GM21576 (cell line): ENCODE results near the gene THRA.

ENCODE experiments used
- ATAC-seq: cut with Tn5 transposase; IDR thresholded peaks from one replicate; pipeline ENCODE4 v1.9.1; 2021; ENCODE audit warnings: mild to moderate bottlenecking, moderate library complexity; ENCODE audit not compliant: unreplicated experiment

THRA gene

DNA sequence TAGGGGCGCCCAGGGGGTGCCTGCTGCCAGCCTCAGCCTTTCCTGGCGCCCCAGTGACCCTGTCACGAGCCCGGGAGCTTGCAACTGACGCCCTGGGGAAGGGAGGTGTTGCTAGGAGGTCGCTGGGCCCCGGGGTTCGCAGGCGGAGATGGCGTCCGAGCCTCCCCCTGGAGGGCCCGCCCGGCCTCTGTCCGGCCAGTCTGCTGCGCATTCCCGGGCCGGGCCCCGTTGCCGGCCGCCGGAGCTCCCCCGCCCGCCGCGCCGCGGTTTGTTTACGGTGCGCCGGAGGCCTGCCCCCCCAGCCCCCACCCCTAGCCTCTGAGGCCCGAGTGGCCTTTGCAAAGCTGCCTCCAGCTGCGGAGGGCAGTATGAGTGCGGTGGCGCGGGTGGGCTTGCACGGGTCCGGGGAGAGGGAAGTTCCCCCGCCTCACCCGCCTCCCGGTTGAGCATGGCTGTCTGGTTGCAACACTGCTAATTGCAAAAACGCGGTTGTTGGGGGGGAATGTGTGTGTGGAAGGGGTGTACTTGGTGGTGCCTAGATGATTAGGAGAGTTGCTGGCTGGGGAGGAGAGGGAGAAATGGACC lies 514 bp downstream of the THRA start:
- ATAC-seq = peak; percentile 28

DNA sequence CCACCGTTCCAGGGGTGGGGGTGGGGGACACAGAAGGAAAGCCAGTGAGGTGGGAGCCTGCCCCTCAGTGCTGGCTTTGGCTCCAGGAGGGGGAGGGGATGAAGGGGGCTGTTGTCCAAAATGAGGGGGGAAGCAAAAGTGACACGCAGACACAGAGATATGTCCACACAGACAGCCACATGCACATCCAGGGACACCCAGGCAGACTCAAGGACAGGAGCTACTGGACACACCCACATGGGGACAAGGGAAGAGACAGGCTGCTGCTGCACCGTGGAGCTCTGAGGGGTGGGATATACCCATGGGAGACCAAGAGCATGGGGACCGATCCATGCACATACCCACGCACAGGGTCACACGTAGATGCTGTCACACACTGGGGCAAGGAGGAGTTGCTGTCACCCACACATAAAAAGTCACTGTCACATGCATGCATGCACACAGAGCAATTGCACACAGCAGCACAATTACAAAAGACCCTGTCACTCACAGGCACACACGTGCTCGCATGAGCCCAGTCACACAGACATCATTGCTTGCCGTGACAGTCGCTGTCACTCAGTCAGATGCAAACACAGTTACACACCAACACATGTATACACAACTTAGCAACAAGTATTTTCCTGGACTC lies 1.3 kb downstream of the THRA start:
- ATAC-seq = no peak

DNA sequence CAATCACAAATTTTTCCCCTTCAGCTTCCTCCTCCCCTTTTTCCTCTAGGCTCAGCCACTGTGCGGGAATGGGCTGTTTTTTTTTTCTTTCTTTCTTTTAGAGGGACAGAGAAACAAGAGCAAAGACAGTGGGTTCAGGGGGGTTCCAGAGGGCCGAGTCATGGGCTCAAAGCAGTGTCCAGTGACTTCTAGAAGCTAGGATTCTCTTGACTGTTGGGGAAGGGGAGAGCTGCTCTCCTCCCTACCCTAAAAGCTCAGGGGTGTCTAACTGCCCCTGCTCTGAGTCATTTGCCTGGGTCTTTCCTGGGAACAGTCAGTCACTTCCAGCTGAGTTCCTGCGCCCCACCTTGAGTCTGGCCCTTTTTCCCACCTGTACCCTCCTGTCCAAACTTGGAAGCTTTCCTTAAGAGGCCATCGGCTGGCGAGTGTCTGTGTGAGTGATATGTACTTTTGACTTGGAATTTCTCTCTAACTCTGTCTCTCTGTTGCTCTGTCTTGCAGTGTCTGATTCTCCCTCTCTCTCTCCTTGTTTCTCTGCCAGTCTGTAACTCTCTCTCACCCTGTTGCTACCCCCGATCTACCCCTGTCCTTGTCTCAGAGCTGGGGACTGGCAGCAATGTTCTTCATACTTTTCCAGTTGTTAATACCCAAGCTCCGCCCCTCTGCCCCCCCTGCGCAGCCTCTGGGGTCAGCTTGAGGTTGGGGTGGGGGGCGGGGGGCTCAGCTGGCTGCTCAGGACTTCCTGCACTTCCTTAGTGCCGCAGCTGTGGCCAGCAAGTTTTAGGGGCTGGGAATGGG lies 2.4 kb downstream of the THRA start:
- no peak for ATAC-seq

DNA sequence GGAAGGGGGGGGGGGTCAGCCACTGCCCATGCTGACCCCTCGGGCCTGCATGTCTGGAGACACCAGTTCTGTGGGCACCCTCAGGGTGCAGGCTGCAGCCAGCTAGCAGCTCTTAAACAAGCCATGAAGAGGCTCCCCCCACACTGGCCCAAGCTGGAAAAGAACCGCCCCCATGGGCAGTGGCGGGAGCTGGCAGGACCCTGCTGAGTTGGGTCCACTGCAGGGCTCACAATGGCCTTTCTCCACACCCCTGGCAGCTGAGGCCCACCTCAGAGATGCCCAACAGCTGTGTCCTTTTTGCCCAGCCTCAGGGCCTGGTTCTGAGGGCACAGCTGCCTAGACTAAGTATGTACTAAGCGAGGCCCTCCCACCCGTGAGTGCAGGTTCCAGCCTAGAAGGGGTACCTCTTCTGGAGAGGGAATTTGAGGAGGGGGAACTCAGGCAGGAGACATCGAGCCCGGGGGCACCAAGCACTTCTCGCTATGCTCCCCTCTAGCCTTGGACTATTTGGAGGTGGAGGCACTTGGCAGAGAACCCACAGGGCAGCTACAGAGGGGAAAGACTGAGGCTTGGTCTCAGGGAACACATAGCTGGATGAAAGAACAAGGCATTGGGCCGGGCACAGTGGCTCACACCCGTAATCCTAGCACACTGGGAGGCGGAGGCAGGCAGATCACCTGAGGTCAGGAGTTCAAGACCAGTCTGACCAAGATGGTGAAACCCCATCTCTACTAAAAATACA lies 3.2 kb downstream of the THRA start:
- ATAC-seq = no peak

DNA sequence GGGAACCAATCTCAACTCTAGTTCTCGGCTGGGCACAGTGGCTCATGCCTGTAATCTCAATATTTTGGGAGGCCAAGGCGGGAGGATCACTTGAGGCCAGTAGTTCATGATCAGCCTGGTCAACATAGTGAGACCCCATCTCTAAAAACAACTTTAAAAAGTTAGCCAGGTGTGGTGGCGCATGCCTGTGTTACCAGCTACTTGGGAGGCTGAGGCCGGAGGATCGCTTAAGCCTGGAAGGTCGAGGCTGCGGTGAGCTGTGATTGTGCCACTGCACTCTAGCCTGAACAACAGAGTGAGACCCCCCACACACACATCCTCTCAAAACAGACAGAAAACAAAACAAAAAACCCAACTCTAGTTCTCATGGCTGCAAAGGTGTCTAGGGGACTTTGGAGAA lies 4.9 kb downstream of the THRA start:
- no peak for ATAC-seq

DNA sequence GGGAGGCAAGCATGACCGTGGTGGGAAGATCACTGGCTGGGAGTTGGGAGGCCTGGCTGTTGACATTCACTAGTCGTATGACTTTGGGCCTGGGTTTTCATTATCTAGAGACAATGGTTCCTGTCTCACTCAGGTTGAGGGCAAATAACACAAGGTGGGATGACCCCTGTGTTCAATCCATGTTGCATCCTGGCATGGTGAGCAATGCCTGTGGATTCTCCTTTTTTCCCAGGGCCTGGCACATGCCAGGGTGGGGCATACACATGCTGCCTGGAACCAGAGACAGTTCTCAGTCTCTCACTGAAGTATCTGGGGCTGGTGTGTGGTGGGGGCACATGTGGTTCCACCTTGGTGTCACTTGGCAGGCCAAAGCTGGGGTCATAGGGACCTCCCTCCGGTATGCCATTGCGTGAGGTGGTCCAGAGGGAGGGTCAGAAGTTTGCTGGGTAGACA lies 5.4 kb downstream of the THRA start:
- no peak for ATAC-seq

DNA sequence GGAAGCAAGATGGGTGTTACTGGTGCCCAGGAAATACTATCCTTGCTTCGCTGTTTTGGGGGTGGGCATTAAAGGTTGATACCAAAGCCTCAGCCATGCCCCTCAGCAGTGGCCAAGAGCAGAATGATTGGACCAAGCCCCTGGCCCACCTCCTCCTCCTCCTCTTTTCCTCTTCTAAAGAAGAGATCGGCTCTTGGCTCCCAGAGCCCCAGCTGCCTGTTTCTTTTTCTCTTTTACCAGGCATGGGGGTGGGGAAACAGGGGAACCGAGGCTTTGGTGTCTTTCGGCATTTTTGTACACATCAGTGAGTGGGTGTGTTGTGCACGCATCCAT lies 5.8 kb downstream of the THRA start:
- no peak for ATAC-seq

DNA sequence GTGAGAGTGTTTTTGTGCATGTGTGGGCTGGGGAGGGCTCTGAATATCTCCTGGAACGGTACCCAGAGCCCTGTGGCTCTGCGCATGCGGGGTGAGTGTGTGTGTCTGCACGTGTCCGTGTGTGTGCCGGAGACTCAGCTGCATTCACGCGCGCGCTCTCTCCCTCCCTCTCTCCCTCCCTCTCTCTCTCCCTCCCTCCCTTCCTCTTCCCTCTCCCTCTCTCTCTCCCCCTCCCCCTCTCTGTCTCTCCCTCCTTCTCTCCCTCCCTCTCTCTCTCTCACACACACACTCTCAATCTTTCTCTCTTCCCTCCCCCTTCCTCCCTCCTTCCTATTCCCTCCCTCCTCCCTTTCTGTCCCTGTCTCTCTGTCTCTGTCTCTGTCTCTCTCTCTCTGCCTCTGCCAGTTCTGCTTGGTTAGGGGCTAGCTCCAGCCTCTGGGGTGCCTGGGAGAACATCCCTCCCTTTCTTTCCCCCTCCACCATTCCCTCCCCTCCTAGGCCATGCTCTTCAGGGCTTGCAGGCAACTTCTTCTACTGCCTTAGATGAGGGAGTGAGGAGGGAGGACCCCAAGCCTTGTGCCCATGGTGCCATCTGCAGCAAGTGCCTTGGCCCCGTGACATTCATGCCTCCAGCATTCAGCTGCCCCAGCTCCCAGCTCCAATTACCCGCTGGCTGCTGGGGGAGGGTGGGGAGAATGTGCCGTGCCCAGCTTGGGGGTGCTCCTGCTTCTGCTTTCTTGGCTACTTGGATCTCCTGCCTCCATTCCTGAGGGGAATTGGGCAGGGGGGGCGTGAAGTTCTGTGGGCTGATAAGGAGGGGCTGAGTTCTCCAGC lies 6.4 kb downstream of the THRA start:
- no peak for ATAC-seq

DNA sequence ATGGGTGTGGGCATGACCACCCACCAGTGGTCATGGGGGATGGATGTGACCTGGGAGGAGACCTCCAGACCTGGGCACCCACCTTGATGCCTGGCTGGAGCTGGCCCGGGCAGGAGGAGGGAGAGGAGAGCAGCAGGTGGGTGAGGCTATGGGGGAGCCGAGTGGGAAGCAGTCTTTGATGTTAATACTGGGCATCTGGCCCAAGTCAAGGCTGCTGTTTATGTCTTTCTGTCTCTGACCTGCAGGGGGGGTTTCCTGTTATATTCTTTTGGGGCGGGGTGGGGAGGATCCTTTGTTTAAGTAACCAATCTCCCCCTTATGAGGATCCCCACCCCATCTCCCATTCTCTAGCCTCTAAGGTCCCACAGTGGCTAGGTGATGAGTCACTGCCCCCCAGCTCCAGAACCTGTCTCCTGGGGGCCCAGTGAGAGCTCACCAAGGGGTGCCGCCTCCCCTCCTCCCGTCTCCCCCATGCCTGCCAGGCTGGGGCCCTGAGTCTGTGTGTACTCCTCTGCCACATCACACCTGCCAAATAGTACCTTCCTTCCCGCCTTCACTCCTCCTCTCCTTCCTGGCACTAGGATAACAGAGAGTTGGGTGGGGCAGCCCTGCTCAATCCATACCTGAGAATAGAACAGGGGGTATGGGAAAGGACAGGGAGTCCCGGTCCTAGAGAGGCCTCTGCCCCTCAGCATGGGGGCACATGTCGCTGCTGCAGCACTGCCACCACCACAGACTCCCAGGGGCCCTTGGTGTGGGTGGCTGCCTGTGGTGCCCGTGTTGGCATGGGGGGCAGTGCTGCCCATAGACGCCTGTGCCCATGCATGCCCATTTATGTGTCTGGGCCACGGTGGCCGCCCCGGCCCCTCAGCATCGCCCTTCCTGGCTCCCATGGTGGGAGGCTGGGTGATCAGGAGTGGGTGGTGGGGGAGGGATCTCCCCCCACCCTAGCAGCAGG lies 7.3 kb downstream of the THRA start:
- ATAC-seq = no peak

DNA sequence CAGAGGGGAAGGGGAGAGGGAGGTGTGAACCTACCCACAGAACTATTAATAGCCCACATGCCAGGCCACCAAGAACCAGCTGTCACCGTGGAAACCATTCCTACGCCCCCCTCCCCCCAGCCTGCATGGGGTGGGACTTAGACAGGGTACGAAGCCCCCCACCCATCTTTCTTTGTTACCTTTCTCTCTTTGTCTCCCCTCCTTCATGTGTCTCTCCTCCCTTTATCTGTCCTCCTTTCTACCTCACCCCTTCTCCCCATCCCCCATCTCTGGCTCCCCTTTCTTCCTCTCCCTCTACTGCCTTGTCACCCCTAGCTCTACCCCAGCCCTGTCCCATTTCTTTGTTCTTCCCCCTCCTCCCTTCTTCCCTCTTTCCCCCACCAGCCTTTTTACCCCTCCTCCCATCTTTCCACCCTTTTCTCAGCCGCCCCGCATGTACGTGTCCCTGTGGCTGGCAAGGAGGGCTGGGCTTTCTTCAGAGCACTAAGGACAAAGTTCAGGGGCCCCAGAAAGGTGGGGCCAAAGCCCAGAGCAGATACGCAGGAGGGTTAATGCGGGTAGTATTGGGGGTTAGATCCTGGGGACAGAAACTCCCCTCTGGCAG lies 8.0 kb downstream of the THRA start:
- ATAC-seq = no peak

DNA sequence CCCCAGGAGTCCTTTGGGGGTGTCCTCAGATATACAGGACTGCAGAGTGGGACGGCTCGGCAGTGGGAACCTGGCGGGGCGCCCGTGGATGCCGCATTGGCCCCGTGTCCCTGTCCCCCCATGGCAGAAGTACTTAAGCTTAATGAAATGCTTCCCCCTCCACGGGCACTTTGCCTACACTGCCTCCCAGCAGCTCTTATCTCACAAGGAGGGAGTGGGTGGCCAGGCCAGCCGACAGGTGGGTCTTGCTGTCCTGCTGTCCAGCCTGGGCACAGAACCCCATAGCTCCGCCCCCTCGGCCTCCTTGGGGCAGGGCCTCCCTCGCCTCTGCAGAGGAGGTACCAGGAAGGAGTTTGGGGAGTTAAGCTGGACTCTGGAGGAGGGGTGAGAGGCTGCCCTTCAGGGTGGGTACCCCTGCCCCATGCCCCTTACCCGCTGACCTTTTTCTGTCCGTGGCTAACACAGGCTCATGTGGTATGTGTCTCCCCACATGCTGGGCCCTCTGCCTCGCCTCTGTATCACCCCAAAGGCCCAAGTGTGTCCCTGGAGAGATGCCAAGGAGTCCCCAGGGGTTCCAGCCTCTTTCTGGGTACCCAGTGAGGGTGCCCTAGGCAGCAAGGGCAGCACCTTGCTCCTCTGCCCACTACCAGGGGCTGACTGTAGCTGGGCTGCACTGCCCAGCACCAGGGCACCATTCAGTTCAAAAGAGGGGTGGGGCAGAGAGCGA lies 8.7 kb downstream of the THRA start:
- ATAC-seq = no peak

DNA sequence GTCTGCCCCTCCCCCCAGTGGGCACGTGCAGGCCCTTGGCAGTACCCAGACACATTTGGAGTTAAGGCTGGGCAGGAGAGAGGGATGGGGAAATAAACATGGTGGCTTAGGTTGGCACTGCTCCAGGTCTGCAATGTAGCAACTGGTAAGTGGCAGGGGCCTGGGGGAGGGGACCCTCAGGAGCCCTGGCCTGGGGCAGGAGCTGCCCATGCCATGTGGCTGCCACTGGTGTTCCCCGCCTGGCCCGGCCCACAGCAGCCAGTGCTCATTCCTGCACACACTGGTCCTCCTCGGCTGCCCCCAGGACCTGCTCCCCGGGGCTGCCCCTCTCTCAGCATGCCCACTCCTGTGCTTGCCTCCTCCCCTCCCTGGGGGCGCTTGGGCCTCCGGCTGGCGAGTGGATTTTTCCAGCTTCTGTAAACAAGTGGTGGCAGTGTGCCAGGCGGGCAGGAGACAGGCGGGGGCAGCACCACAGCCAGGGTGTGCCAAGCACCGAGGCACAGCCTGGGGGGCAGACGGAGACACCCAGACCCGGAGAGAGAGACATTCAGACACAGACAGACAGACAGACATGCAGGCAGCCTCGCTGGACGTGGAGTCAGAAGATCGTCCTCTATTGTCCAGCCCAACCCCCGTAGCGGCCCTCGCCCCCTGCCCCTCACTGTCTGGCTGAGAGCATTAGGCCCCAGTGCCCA lies 9.4 kb downstream of the THRA start:
- no peak for ATAC-seq

DNA sequence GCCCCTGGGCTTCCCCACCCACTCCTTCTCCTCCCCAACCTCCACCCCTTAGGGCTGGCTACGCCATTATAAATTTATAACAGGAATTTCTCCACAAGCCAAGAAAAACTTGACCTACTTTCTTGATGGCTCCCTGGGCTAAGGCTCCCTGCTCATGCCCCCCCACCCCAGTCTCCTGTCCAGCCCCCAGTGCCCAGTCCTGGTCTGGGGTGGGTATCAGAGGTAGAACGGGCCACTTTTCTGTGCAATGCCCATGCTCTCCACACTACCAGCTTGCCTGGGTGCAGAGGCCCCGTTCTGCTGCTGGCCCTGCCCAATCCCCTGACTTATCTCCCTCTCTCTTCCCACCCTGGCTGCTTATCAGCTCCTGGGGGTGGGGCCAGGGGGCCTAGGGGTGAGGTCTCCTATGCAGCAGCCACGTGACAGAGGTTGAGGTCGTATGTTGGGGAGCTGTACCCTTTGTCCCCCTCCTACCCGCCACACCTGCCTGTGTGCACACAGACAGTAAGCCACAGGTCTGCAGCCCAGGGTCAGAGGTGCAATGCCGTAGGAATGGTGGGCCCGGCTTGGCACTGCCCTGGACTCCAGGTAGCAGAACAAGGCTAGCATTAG lies 10.1 kb downstream of the THRA start:
- ATAC-seq = no peak

DNA sequence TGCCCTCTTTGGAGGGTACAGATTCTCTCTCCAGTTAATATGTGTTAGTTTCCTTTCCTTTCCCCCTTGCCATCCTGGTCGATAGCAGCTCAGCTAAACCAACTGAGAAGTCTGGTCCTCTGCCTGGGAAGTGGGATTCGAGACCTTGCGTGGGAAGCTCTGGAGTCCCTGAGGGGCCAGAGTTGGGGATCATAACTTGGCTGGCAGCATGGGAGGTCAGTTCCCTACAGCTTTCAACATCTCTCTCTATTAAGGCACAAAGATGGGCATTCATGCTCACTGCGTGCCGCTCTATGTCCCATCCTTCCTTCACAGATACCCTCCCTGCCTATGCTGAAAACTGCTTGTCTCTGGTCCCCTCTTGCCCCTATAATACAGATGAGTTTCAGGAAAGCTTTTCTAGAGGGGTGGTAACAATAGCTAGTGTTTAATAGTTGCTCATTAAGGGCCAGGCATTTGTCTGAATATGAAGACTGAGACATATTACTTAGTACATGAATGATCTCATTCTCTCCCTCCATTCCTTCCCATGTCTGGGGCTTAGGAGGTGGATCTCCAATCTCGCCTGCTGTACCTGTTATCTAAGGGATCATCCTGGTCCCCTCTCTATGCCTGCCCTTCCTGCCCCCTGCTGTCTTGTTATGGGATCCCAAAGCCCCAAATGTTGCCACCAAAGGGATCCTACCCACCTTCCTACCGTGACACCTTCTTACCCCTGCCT lies 10.8 kb downstream of the THRA start:
- ATAC-seq = no peak

DNA sequence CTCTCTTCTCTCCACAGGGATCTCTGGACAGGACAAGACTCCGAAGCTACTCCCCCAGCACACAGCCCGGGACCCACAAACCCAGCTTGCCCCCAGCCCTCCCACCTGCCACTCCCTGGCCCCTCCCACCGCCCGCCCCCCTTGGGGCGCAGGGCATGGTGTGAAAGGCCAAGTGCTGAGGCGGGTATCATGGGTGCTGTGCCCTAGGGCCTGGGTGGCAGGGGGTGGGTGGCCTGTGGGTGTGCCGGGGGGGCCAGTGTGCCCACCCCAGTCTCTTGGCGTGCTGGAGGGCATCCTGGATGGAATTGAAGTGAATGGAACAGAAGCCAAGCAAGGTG lies 11.4 kb downstream of the THRA start:
- no peak for ATAC-seq

DNA sequence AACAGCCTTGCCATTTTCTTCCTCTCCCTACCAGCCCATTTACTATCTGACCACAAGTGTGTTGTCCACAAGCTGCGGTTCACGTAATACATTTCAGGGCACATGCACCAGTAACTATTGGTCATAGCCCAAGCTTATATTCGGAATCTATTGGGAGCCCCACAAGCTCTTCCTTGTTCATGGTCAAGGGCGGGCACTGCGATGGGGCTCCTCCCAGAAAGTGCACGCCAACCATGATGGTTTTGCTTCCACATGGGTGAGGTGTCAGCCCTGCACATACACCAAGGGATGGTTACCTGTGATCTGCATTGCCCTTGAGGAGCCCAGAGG lies 12.1 kb downstream of the THRA start:
- no peak for ATAC-seq
